PC-9 (cell line): ENCODE data around the gene TFIP11. TPM values are rescaled to one million over a fixed set of nuclear protein-coding genes. Genes with fewer than 3 reads are reported as not detected.

Experiments used
- BruUV-seq: library from RNA; stranded (reverse); fragments of 400-500 nt; replicated peaks from 2 replicates; lab custom pipeline; 2021; lab: Mats Ljungman, UMichigan
- CTCF ChIA-PET: fragments of 300-600 bp; sonication (Branson Sonifier 250); formaldehyde crosslinking; loops from one replicate; lab custom pipeline; 2022; ENCODE audit warnings: antibody characterized with exemption; lab: Charles Lee
- POLR2A ChIA-PET: fragments of 300-600 bp; sonication (Branson Sonifier 250); formaldehyde crosslinking; loops from one replicate; lab custom pipeline; 2022; ENCODE audit warnings: antibody characterized with exemption; ENCODE audit not compliant: unreplicated experiment; lab: Charles Lee
- DNase-seq, 2 experiments: peaks; one replicate each; pipeline versions ENCODE4 v3.0.0 to v3.0.0-alpha.2; 2015 to 2022; ENCODE audit warnings: mixed read lengths in 1 of 2
- H2AFZ ChIP-seq: fragments of 200-600 bp; sonication (generic); 2 replicates; pipeline ENCODE4 v1.8.1; 2017; ENCODE audit warnings: antibody characterized with exemption
- H3F3A ChIP-seq: fragments of 200-600 bp; sonication (generic); 2 replicates; pipeline ENCODE4 v1.8.1; 2017; ENCODE audit warnings: antibody characterized with exemption, mild to moderate bottlenecking, low read depth; ENCODE audit not compliant: insufficient read depth
- H3K27ac ChIP-seq: fragments of 200-600 bp; sonication (generic); 2 replicates; pipeline ENCODE4 v1.6.1; 2016; ENCODE audit warnings: mixed run types
- H3K27me3 ChIP-seq: fragments of 200-600 bp; sonication (generic); 2 replicates; pipeline ENCODE4 v1.6.1; 2016; ENCODE audit warnings: low read depth, mixed run types; ENCODE audit not compliant: insufficient read depth
- H3K36me3 ChIP-seq: fragments of 200-600 bp; sonication (generic); 2 replicates; pipeline ENCODE4 v1.6.1; 2016; ENCODE audit warnings: low read depth, mixed run types
- H3K4me1 ChIP-seq: fragments of 200-600 bp; sonication (generic); replicated peaks from 2 replicates; pipeline ENCODE4 v1.6.1; 2016; ENCODE audit warnings: mixed run types; ENCODE audit not compliant: insufficient read depth
- H3K4me2 ChIP-seq: fragments of 200-600 bp; sonication (generic); 2 replicates; pipeline ENCODE4 v1.6.1; 2017; ENCODE audit warnings: mixed run types
- H3K4me3 ChIP-seq: fragments of 200-600 bp; sonication (generic); 2 replicates; pipeline ENCODE4 v1.6.1; 2016; ENCODE audit warnings: mixed run types
- H3K79me2 ChIP-seq: fragments of 200-600 bp; sonication (generic); 2 replicates; pipeline ENCODE4 v1.6.1; 2017; ENCODE audit warnings: low read depth, mixed run types
- H3K9me2 ChIP-seq: fragments of 200-600 bp; sonication (generic); 2 replicates; pipeline ENCODE4 v1.8.1; 2017; ENCODE audit warnings: mild to moderate bottlenecking; ENCODE audit not compliant: insufficient read depth
- H3K9me3 ChIP-seq: fragments of 200-600 bp; sonication (generic); 2 replicates; pipeline ENCODE4 v1.8.1; 2016; ENCODE audit warnings: low read depth; ENCODE audit not compliant: insufficient read depth
- H4K20me1 ChIP-seq: fragments of 200-600 bp; sonication (generic); 2 replicates; pipeline ENCODE4 v1.8.1; 2017; ENCODE audit not compliant: insufficient read depth
- EZH2 ChIP-seq: fragments of 200-600 bp; sonication (generic); IDR thresholded peaks from 2 replicates; pipeline ENCODE4 v1.8.0; 2017; ENCODE audit warnings: antibody characterized with exemption, low read depth
- intact Hi-C: fragments of 100-400 bp; cut with micrococcal nuclease; formaldehyde crosslinking; loops from one replicate; pipeline ENCODE4 v1.10.0; 2022; ENCODE audit not compliant: unreplicated experiment
- total RNA-seq: library from RNA; stranded (reverse); gene quantifications from 2 replicates; pipeline ENCODE4 v1.2.3, GENCODE V29; 2021
- TF ChIP-seq, protein P1 (sequence below): fragments of 200-600 bp; sonication (generic); conservative IDR thresholded peaks from 2 replicates; pipeline ENCODE4 v1.6.1; 2017; ENCODE audit warnings: mixed run types, antibody characterized with exemption, mild to moderate bottlenecking, moderate library complexity

TFIP11 gene
- total RNA-seq, 1 experiment from 2014 or later, result 17.3 TPM

DNA sequence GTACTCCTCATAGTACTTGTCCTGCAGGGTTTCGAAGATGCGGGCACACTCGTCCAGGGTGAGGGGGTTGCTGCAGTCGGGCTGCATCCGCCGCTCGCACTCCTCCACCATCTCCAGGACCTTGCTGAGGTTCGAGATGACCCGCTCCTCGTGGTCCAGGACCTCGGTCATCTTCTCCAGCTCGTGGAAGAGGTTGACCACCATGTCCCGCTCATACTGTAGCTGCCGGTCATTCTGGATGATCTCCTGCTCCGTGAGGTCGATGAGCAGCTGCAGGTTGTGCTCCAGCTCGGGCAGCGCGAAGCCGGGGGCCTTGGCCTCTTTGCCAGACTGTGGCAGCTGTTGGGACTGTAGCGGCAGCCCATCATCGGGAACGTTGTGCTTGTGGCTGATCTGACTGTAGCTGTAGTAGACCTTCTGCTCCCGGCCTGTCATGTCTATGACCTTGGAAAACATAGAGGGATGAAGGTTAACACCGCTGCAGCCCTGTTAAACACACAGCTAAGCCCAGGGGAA lies 13.0 kb downstream of the TFIP11 start:
- no peak for DNase-seq
- intact Hi-C loops, result no loop called here
- no peak overlapping the region for H3K27ac ChIP-seq
- H3K36me3 ChIP-seq, result peaks cover 56% of the 10 kb centered on the region
- ChIA-PET POLR2A (no interaction called here), CTCF (no interaction called here)
- H4K20me1 ChIP-seq, result no peaks in the 10 kb centered on the region; the same call in none of the 2 replicates
- no peak for TF ChIP-seq EZH2
- TF ChIP-seq, protein P1, sequence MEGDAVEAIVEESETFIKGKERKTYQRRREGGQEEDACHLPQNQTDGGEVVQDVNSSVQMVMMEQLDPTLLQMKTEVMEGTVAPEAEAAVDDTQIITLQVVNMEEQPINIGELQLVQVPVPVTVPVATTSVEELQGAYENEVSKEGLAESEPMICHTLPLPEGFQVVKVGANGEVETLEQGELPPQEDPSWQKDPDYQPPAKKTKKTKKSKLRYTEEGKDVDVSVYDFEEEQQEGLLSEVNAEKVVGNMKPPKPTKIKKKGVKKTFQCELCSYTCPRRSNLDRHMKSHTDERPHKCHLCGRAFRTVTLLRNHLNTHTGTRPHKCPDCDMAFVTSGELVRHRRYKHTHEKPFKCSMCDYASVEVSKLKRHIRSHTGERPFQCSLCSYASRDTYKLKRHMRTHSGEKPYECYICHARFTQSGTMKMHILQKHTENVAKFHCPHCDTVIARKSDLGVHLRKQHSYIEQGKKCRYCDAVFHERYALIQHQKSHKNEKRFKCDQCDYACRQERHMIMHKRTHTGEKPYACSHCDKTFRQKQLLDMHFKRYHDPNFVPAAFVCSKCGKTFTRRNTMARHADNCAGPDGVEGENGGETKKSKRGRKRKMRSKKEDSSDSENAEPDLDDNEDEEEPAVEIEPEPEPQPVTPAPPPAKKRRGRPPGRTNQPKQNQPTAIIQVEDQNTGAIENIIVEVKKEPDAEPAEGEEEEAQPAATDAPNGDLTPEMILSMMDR, result no peak
- H2AFZ ChIP-seq, result no peak overlapping the region
- no peaks in the 10 kb centered on the region for H3K4me1 ChIP-seq
- no peaks in the 10 kb centered on the region for H3F3A ChIP-seq
- H3K9me3 ChIP-seq, result no peaks in the 10 kb centered on the region
- H3K27me3 ChIP-seq, result no peaks in the 10 kb centered on the region
- H3K79me2 ChIP-seq, result no peaks in the 10 kb centered on the region
- no peaks in the 10 kb centered on the region for H3K9me2 ChIP-seq
- no TSS peak for BruUV-seq
- no peak overlapping the region for H3K4me3 ChIP-seq
- H3K4me2 ChIP-seq, result no peak overlapping the region

DNA sequence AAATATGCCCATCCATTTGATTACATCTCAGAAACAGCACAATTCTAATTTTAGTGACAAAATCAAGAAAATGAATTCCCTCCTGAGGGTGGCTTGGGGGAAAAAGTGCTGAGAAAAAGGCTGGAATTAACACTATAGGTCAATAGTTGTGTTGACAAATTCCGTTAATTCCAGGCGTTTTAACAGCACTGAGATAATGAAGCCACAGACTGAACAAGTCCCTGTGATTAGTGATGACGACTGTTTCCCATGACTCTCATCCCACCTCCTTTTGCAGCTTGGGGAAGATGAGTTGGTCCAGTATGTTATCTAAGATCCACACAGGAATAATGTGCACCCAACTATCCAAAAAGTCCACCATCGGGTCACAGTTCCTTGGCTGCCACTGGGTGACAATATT lies 15.8 kb downstream of the TFIP11 start:
- Histone ChIP-seq H3F3A (peaks cover under 1% of the 10 kb centered on the region; the same call in 1 of the 2 replicates), H3K79me2 (no peaks in the 10 kb centered on the region), H3K27ac (no peak overlapping the region), H3K9me2 (no peaks in the 10 kb centered on the region), H2AFZ (no peak overlapping the region), H3K36me3 (peaks cover 41% of the 10 kb centered on the region), H3K9me3 (no peaks in the 10 kb centered on the region), H3K4me2 (no peak overlapping the region), H3K27me3 (no peaks in the 10 kb centered on the region), H3K4me1 (no peaks in the 10 kb centered on the region), H4K20me1 (no peaks in the 10 kb centered on the region; the same call in 1 of the 2 replicates), H3K4me3 (no peak overlapping the region)
- POLR2A ChIA-PET, result no interaction called here
- CTCF ChIA-PET, result no interaction called here
- no peak for DNase-seq
- TF ChIP-seq EZH2, result no peak
- TF ChIP-seq, protein P1, result no peak
- intact Hi-C loops, result no loop called here
- no TSS peak for BruUV-seq

DNA sequence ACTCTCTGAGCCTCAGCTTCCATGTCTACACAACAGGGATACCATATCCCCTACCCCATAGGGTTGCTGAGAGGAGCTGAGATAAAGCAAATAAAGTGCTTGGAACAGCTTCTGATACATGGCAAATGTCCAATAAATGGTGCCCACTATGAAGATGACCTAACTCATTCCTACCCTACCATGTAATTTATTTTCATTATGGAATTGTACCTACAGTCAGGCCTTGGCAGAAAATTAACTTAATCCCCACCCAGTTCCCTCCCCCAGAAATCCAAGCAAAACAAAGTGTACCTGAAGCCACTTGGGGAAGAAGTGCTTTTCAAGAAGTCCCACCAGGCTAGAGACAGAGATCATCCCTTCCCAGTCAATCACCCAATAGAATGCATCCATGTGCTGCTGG lies 17.8 kb downstream of the TFIP11 start:
- no peak overlapping the region for H2AFZ ChIP-seq
- TF ChIP-seq, protein P1, result no peak
- TF ChIP-seq EZH2, result no peak
- H3K9me2 ChIP-seq, result no peaks in the 10 kb centered on the region
- H3K9me3 ChIP-seq, result no peaks in the 10 kb centered on the region
- H3F3A ChIP-seq, result peaks cover 6% of the 10 kb centered on the region; the same call in 1 of the 2 replicates
- H3K4me3 ChIP-seq, result no peak overlapping the region
- BruUV-seq, result no TSS peak
- intact Hi-C loops, result no loop called here
- no peaks in the 10 kb centered on the region; the same call in 1 of the 2 replicates for H4K20me1 ChIP-seq
- POLR2A ChIA-PET, result no interaction called here
- no peaks in the 10 kb centered on the region for H3K79me2 ChIP-seq
- H3K4me1 ChIP-seq, result no peaks in the 10 kb centered on the region
- CTCF ChIA-PET, result interaction anchor here (0.7 kb wide), 1 partner anchor 271 kb away, joined by 3 read pairs; no protein-coding TSS in a partner anchor
- no peak overlapping the region for H3K4me2 ChIP-seq
- no peaks in the 10 kb centered on the region for H3K27me3 ChIP-seq
- no peak overlapping the region for H3K27ac ChIP-seq
- peaks cover 36% of the 10 kb centered on the region for H3K36me3 ChIP-seq
- no peak for DNase-seq
